Measurements from ENCODE around the gene SRRM4. TPM values are rescaled to one million over a fixed set of nuclear protein-coding genes. Genes with fewer than 3 reads are reported as not detected.
A peak's percentile ranks its signal among the peaks of the same experiment; 100 is the strongest.

SRRM4 gene
- total RNA-seq, 1 donor from 2014 or later, result 0.19 TPM

GRCh38 chr12:119157528-119157927 is 176.2 kb downstream of the SRRM4 start:
- no peaks in the 10 kb centered on the region for H3K36me3 ChIP-seq
- peaks cover 47% of the 10 kb centered on the region for H3K4me1 ChIP-seq
- no peaks in the 10 kb centered on the region for H3K27me3 ChIP-seq (ENCODE audit: low read depth)
- no peaks in the 10 kb centered on the region for H3K9me3 ChIP-seq (replicated peaks)
- H3K27ac ChIP-seq (replicated peaks), result peak overlapping the region; percentile 88
- peak overlapping the region; percentile 58 for H3K4me3 ChIP-seq
- peak; percentile 79 for DNase-seq
- TF ChIP-seq CTCF (IDR thresholded peaks at IDR 0.05; ENCODE audit: borderline replicate concordance), result no peak
- intact Hi-C loops (cut with micrococcal nuclease), result no loop called here

- Histone ChIP-seq H3K27me3 (ENCODE audit: low read depth) (no peaks in the 10 kb centered on the region), H3K4me3 (peak overlapping the region; percentile 58), H3K36me3 (no peaks in the 10 kb centered on the region), H3K27ac (replicated peaks) (peak overlapping the region; percentile 88), H3K4me1 (peaks cover 47% of the 10 kb centered on the region), H3K9me3 (replicated peaks) (no peaks in the 10 kb centered on the region)
- intact Hi-C loops (cut with micrococcal nuclease), result no loop called here
- DNase-seq, result no peak
- TF ChIP-seq CTCF (IDR thresholded peaks at IDR 0.05; ENCODE audit: borderline replicate concordance), result no peak
These were observed 176.6 kb downstream of the SRRM4 start for GRCh38 chr12:119157978-119158377.

- no peak for DNase-seq
- H3K27ac ChIP-seq (replicated peaks), result peak overlapping the region; percentile 88
- no peaks in the 10 kb centered on the region for H3K36me3 ChIP-seq
- intact Hi-C loops (cut with micrococcal nuclease), result no loop called here
- H3K4me1 ChIP-seq, result peaks cover 47% of the 10 kb centered on the region
- H3K4me3 ChIP-seq, result peak overlapping the region; percentile 58
- no peaks in the 10 kb centered on the region for H3K9me3 ChIP-seq (replicated peaks)
- peaks cover 2% of the 10 kb centered on the region for H3K27me3 ChIP-seq (ENCODE audit: low read depth)
- no peak for TF ChIP-seq CTCF (IDR thresholded peaks at IDR 0.05; ENCODE audit: borderline replicate concordance)
These were observed 177.1 kb downstream of the SRRM4 start for GRCh38 chr12:119158402-119158801.

- intact Hi-C loops (cut with micrococcal nuclease), result no loop called here
- H3K4me1 ChIP-seq, result peaks cover 47% of the 10 kb centered on the region
- no peak for DNase-seq
These were observed 178.5 kb downstream of the SRRM4 start for GRCh38 chr12:119159844-119160243.

GRCh38 chr12:119167902-119168301 is 186.6 kb downstream of the SRRM4 start:
- Histone ChIP-seq H3K9me3 (replicated peaks) (no peaks in the 10 kb centered on the region), H3K36me3 (no peaks in the 10 kb centered on the region), H3K4me1 (no peaks in the 10 kb centered on the region), H3K4me3 (no peak overlapping the region), H3K27me3 (ENCODE audit: low read depth) (peaks cover 4% of the 10 kb centered on the region), H3K27ac (replicated peaks) (no peak overlapping the region)
- no peak for DNase-seq
- intact Hi-C loops (cut with micrococcal nuclease), result no loop called here
- TF ChIP-seq CTCF (IDR thresholded peaks at IDR 0.05; ENCODE audit: borderline replicate concordance), result no peak

More at GRCh38 chr12:119159844-119160243, 178.5 kb downstream of the SRRM4 start:
- TF ChIP-seq CTCF (IDR thresholded peaks at IDR 0.05; ENCODE audit: borderline replicate concordance), result no peak
- Histone ChIP-seq H3K27ac (replicated peaks) (peak overlapping the region; percentile 16), H3K27me3 (ENCODE audit: low read depth) (peaks cover 4% of the 10 kb centered on the region), H3K36me3 (no peaks in the 10 kb centered on the region), H3K9me3 (replicated peaks) (no peaks in the 10 kb centered on the region), H3K4me3 (no peak overlapping the region)
